Muscle of leg (tissue), 11 donors: Measurements from ENCODE around the gene RNASE1. TPM values are rescaled to one million over a fixed set of nuclear protein-coding genes. Genes with fewer than 3 reads are reported as not detected.
A peak's percentile ranks its signal among the peaks of the same experiment; 100 is the strongest.
"Not testable (repeated sequence)": the region's sequence is repeated elsewhere in the genome, so short reads cannot be mapped to it uniquely, and the experiment has no call there.

Source experiments
- DNase-seq: peaks from one replicate; pipeline ENCODE4 v3.0.0; 2013
- H3K27ac ChIP-seq: one replicate; pipeline ENCODE4 v1.5.1; 2013; ENCODE audit warnings: mild to moderate bottlenecking, low read length, control low read depth
- H3K27me3 ChIP-seq: one replicate; pipeline ENCODE4 v1.6.1; 2013; ENCODE audit warnings: low read length; ENCODE audit not compliant: control insufficient read depth, insufficient read depth
- H3K36me3 ChIP-seq: one replicate; pipeline ENCODE4 v1.6.1; 2013; ENCODE audit warnings: low read length; ENCODE audit not compliant: control insufficient read depth, insufficient read depth
- H3K4me1 ChIP-seq: one replicate; pipeline ENCODE4 v1.6.1; 2013; ENCODE audit warnings: low read length; ENCODE audit not compliant: control insufficient read depth, insufficient read depth
- H3K4me3 ChIP-seq: one replicate; pipeline ENCODE4 v1.5.1; 2013; ENCODE audit warnings: low read length, control low read depth
- H3K9me3 ChIP-seq: replicated peaks from 2 replicates; pipeline ENCODE4 v1.6.1; 2013; ENCODE audit warnings: low read depth, low read length; ENCODE audit not compliant: control insufficient read depth
- WGBS: methylation state at CpG from one replicate; pipeline ENCODE4 v1.1.5; 2013; ENCODE audit warnings: missing lambda C conversion rate; ENCODE audit not compliant: insufficient coverage; 5-methylcytosine and 5-hydroxymethylcytosine counted together
- polyA plus RNA-seq, 8 donors: library from polyadenylated mRNA; unstranded; fragments of 120-200 nt; gene quantifications; one replicate each; pipeline versions ENCODE4 v1.2.1 to v1.2.3, GENCODE V29; 2013; ENCODE audit warnings: inconsistent platforms in 1 of 8, low replicate concordance in 1 of 8; ENCODE audit not compliant: insufficient read length in 8 of 8, insufficient read depth in 1 of 8
- total RNA-seq: library from RNA; stranded (reverse); fragments of 120-200 nt; gene quantifications from one replicate; pipeline ENCODE4 v1.2.4, GENCODE V29; 2013

RNASE1 gene
- total and polyA plus RNA-seq, 9 donors, result 135 to 259 (median 204) TPM

GRCh38 chr14:20781803-20782202 lies 20.8 kb downstream of the RNASE1 start:
- peak overlapping the region; percentile 25 for H3K27ac ChIP-seq
- no peaks in the 10 kb centered on the region for H3K4me1 ChIP-seq
- no peak for DNase-seq
- 11% methylated on average over 3 of the region's 4 CpGs for WGBS
- H3K9me3 ChIP-seq, result no peaks in the 10 kb centered on the region
- H3K27me3 ChIP-seq, result no peaks in the 10 kb centered on the region
- H3K36me3 ChIP-seq, result no peaks in the 10 kb centered on the region
- peak overlapping the region; percentile 13 for H3K4me3 ChIP-seq

- H3K27me3 ChIP-seq, result no peaks in the 10 kb centered on the region
- no CpG with 5 or more reads among the region's 1 CpG for WGBS
- no peaks in the 10 kb centered on the region for H3K36me3 ChIP-seq
Measured at GRCh38 chr14:20775901-20776300, 26.7 kb downstream of the RNASE1 start.

GRCh38 chr14:20775043-20775442 lies 27.6 kb downstream of the RNASE1 start:
- no peaks in the 10 kb centered on the region for H3K4me1 ChIP-seq
- no peaks in the 10 kb centered on the region for H3K36me3 ChIP-seq
- H3K4me3 ChIP-seq, result no peak overlapping the region
- no peaks in the 10 kb centered on the region for H3K27me3 ChIP-seq
- H3K9me3 ChIP-seq, result no peaks in the 10 kb centered on the region
- 61% methylated on average over 2 of the region's 6 CpGs for WGBS
- no peak for DNase-seq
- no peak overlapping the region for H3K27ac ChIP-seq

More at GRCh38 chr14:20775901-20776300, 26.7 kb downstream of the RNASE1 start:
- Histone ChIP-seq H3K9me3 (no peaks in the 10 kb centered on the region), H3K4me1 (no peaks in the 10 kb centered on the region), H3K4me3 (no peak overlapping the region), H3K27ac (no peak overlapping the region)
- DNase-seq, result no peak

- H3K27me3 ChIP-seq, result no peaks in the 10 kb centered on the region
- H3K36me3 ChIP-seq, result no peaks in the 10 kb centered on the region
- no peak overlapping the region for H3K27ac ChIP-seq
- no peak overlapping the region for H3K4me3 ChIP-seq
- no CpG with 5 or more reads among the region's 5 CpGs for WGBS
- DNase-seq, result no peak
- no peaks in the 10 kb centered on the region for H3K9me3 ChIP-seq
- no peaks in the 10 kb centered on the region for H3K4me1 ChIP-seq
Measured at GRCh38 chr14:20774258-20774824, 28.3 kb downstream of the RNASE1 start.

- Histone ChIP-seq H3K36me3 (no peaks in the 10 kb centered on the region), H3K27me3 (no peaks in the 10 kb centered on the region), H3K9me3 (no peaks in the 10 kb centered on the region), H3K27ac (no peak overlapping the region), H3K4me3 (no peak overlapping the region), H3K4me1 (no peaks in the 10 kb centered on the region)
- DNase-seq, result no peak
- WGBS, result 43% methylated on average over 2 of the region's 3 CpGs
Measured at GRCh38 chr14:20772650-20773049, 30.0 kb downstream of the RNASE1 start.

- 17% methylated on average over 1 of the region's 3 CpGs for WGBS
- no peaks in the 10 kb centered on the region for H3K36me3 ChIP-seq
- no peaks in the 10 kb centered on the region for H3K4me1 ChIP-seq
- no peak overlapping the region for H3K27ac ChIP-seq
- H3K4me3 ChIP-seq, result no peak overlapping the region
- DNase-seq, result no peak
- no peaks in the 10 kb centered on the region for H3K9me3 ChIP-seq
- H3K27me3 ChIP-seq, result no peaks in the 10 kb centered on the region
Measured at GRCh38 chr14:20769421-20769820, 33.2 kb downstream of the RNASE1 start.

- no peak overlapping the region for H3K4me3 ChIP-seq
- no peak for DNase-seq
- no peaks in the 10 kb centered on the region for H3K4me1 ChIP-seq
- no peak overlapping the region for H3K27ac ChIP-seq
- no peaks in the 10 kb centered on the region for H3K36me3 ChIP-seq
- H3K27me3 ChIP-seq, result no peaks in the 10 kb centered on the region
- H3K9me3 ChIP-seq, result no peaks in the 10 kb centered on the region
- no CpG with 5 or more reads among the region's 3 CpGs for WGBS
Measured at GRCh38 chr14:20768593-20768892, 34.1 kb downstream of the RNASE1 start.

GRCh38 chr14:20760950-20761349 lies 41.7 kb downstream of the RNASE1 start:
- Histone ChIP-seq H3K36me3 (no peaks in the 10 kb centered on the region), H3K4me3 (no peak overlapping the region), H3K9me3 (no peaks in the 10 kb centered on the region), H3K27ac (no peak overlapping the region), H3K27me3 (no peaks in the 10 kb centered on the region), H3K4me1 (no peaks in the 10 kb centered on the region)
- DNase-seq, result no peak

GRCh38 chr14:20759465-20759864 lies 43.2 kb downstream of the RNASE1 start:
- not testable (repeated sequence) for DNase-seq, H3K27me3 ChIP-seq, H3K27ac ChIP-seq, H3K4me1 ChIP-seq, H3K36me3 ChIP-seq, H3K4me3 ChIP-seq, H3K9me3 ChIP-seq
- 93% methylated on average over 2 of the region's 5 CpGs for WGBS

GRCh38 chr14:20757965-20758364 lies 44.7 kb downstream of the RNASE1 start:
- no peaks in the 10 kb centered on the region for H3K27me3 ChIP-seq
- H3K4me1 ChIP-seq, result no peaks in the 10 kb centered on the region
- H3K27ac ChIP-seq, result no peak overlapping the region
- H3K36me3 ChIP-seq, result no peaks in the 10 kb centered on the region
- WGBS, result 0% methylated on average over 1 of the region's 4 CpGs
- DNase-seq, result no peak
- no peaks in the 10 kb centered on the region for H3K9me3 ChIP-seq
- H3K4me3 ChIP-seq, result no peak overlapping the region

- no peaks in the 10 kb centered on the region for H3K27me3 ChIP-seq
- no peak overlapping the region for H3K27ac ChIP-seq
- no peaks in the 10 kb centered on the region for H3K36me3 ChIP-seq
- DNase-seq, result no peak
- H3K9me3 ChIP-seq, result peaks cover 7% of the 10 kb centered on the region
- no peaks in the 10 kb centered on the region for H3K4me1 ChIP-seq
- H3K4me3 ChIP-seq, result no peak overlapping the region
- WGBS, result 64% methylated on average over 5 of the region's 6 CpGs
Measured at GRCh38 chr14:20755037-20755436, 47.6 kb downstream of the RNASE1 start.
